Mesodermal cell (in vitro differentiated cells): ENCODE data around the gene HAP1.

Experiments used
- H3K27ac ChIP-seq: 2 replicates; pipeline ENCODE4 v1.7.0; 2013; ENCODE audit warnings: mild to moderate bottlenecking, low read depth, low read length, moderate library complexity; ENCODE audit not compliant: severe bottlenecking
- H3K36me3 ChIP-seq: 2 replicates; pipeline ENCODE4 v1.7.1; 2013; ENCODE audit warnings: mild to moderate bottlenecking, low read length, moderate library complexity; ENCODE audit not compliant: control insufficient read depth, insufficient read depth
- H3K4me1 ChIP-seq: one replicate; pipeline ENCODE4 v1.7.1; 2013; ENCODE audit warnings: mild to moderate bottlenecking, low read length; ENCODE audit not compliant: insufficient read depth, control insufficient read depth, poor library complexity, severe bottlenecking
- H3K4me3 ChIP-seq: 2 replicates; pipeline ENCODE4 v1.7.0; 2013; ENCODE audit warnings: low read length, control low read depth, mild to moderate bottlenecking; ENCODE audit not compliant: insufficient read depth, poor library complexity, severe bottlenecking; ENCODE audit errors: extremely low read depth
- H3K9me3 ChIP-seq: 2 replicates; pipeline ENCODE4 v1.7.1; 2013; ENCODE audit warnings: mild to moderate bottlenecking, low read length, moderate library complexity; ENCODE audit not compliant: control insufficient read depth
- WGBS, 2 experiments: methylation state at CpG; one replicate each; pipeline ENCODE4 v1.1.5; 2013; ENCODE audit warnings: missing lambda C conversion rate in 2 of 2; ENCODE audit not compliant: insufficient coverage in 2 of 2; 5-methylcytosine and 5-hydroxymethylcytosine counted together

Gene HAP1

GRCh38 chr17:41762841-41763240, 28.4 kb upstream of the HAP1 start:
- H3K36me3 ChIP-seq = peaks cover 96% of the 10 kb centered on the region
- no peak overlapping the region for H3K4me3 ChIP-seq

GRCh38 chr17:41762391-41762790, 27.9 kb upstream of the HAP1 start:
- Histone ChIP-seq H3K4me3 (no peak overlapping the region), H3K9me3 (no peaks in the 10 kb centered on the region), H3K27ac (no peak overlapping the region), H3K4me1 (no peaks in the 10 kb centered on the region), H3K36me3 (peaks cover 96% of the 10 kb centered on the region)
- WGBS, 2 experiments = 97 to 100% methylated on average over 3 to 5 of the region's 6 CpGs

More at GRCh38 chr17:41762841-41763240, 28.4 kb upstream of the HAP1 start:
- H3K4me1 ChIP-seq = no peaks in the 10 kb centered on the region
- WGBS, 2 experiments = 95 to 98% methylated on average over 15 to 16 of the region's 16 CpGs
- H3K27ac ChIP-seq = no peak overlapping the region
- H3K9me3 ChIP-seq = no peaks in the 10 kb centered on the region

- H3K4me1 ChIP-seq = no peaks in the 10 kb centered on the region
- H3K27ac ChIP-seq = no peak overlapping the region
- H3K36me3 ChIP-seq = peaks cover 97% of the 10 kb centered on the region
- no peak overlapping the region for H3K4me3 ChIP-seq
- H3K9me3 ChIP-seq = no peaks in the 10 kb centered on the region
- WGBS, 2 experiments = 95 to 98% methylated on average over 5 to 6 of the region's 6 CpGs
Measured at GRCh38 chr17:41760878-41761277, 26.4 kb upstream of the HAP1 start.

- no peaks in the 10 kb centered on the region for H3K4me1 ChIP-seq
- no peak overlapping the region for H3K27ac ChIP-seq
- no peaks in the 10 kb centered on the region for H3K9me3 ChIP-seq
- 96% methylated on average over 8 to 9 of the region's 9 CpGs for WGBS, 2 experiments
- no peak overlapping the region for H3K4me3 ChIP-seq
- H3K36me3 ChIP-seq = peaks cover 96% of the 10 kb centered on the region
Measured at GRCh38 chr17:41758601-41759000, 24.2 kb upstream of the HAP1 start.

- no peak overlapping the region for H3K4me3 ChIP-seq
- no peaks in the 10 kb centered on the region for H3K9me3 ChIP-seq
- 75 to 79% methylated on average over 6 to 11 of the region's 12 CpGs for WGBS, 2 experiments
- H3K36me3 ChIP-seq = peaks cover 56% of the 10 kb centered on the region
- H3K4me1 ChIP-seq = no peaks in the 10 kb centered on the region
- no peak overlapping the region for H3K27ac ChIP-seq
Measured at GRCh38 chr17:41754066-41754465, 19.6 kb upstream of the HAP1 start.

GRCh38 chr17:41751288-41751687, 16.8 kb upstream of the HAP1 start:
- Histone ChIP-seq H3K36me3 (peaks cover 29% of the 10 kb centered on the region), H3K4me1 (no peaks in the 10 kb centered on the region), H3K27ac (no peak overlapping the region), H3K9me3 (no peaks in the 10 kb centered on the region), H3K4me3 (no peak overlapping the region)
- WGBS, 2 experiments = 67 to 82% methylated on average over 2 to 3 of the region's 3 CpGs

GRCh38 chr17:41750862-41751261, 16.4 kb upstream of the HAP1 start:
- H3K36me3 ChIP-seq = peaks cover 24% of the 10 kb centered on the region
- 92 to 95% methylated on average over 4 of the region's 4 CpGs for WGBS, 2 experiments
- no peak overlapping the region for H3K27ac ChIP-seq
- H3K9me3 ChIP-seq = no peaks in the 10 kb centered on the region
- H3K4me1 ChIP-seq = no peaks in the 10 kb centered on the region
- H3K4me3 ChIP-seq = no peak overlapping the region

- Histone ChIP-seq H3K36me3 (no peaks in the 10 kb centered on the region), H3K9me3 (no peaks in the 10 kb centered on the region), H3K4me3 (no peak overlapping the region), H3K4me1 (no peaks in the 10 kb centered on the region), H3K27ac (no peak overlapping the region)
- WGBS, 2 experiments = 95 to 96% methylated on average over 6 of the region's 6 CpGs
Measured at GRCh38 chr17:41748275-41748674, 13.8 kb upstream of the HAP1 start.

- H3K4me3 ChIP-seq = no peak overlapping the region
- H3K27ac ChIP-seq = no peak overlapping the region
- H3K4me1 ChIP-seq = no peaks in the 10 kb centered on the region
- no peaks in the 10 kb centered on the region for H3K9me3 ChIP-seq
- no peaks in the 10 kb centered on the region for H3K36me3 ChIP-seq
- WGBS, 2 experiments = 77 to 78% methylated on average over 7 of the region's 9 CpGs
Measured at GRCh38 chr17:41741709-41742108, 7.3 kb upstream of the HAP1 start.

GRCh38 chr17:41740506-41740905, 6.1 kb upstream of the HAP1 start:
- 89 to 93% methylated on average over 3 of the region's 5 CpGs for WGBS, 2 experiments
- Histone ChIP-seq H3K4me3 (no peak overlapping the region), H3K4me1 (no peaks in the 10 kb centered on the region), H3K9me3 (no peaks in the 10 kb centered on the region), H3K36me3 (no peaks in the 10 kb centered on the region), H3K27ac (no peak overlapping the region)

- Histone ChIP-seq H3K4me3 (no peak overlapping the region), H3K36me3 (no peaks in the 10 kb centered on the region), H3K4me1 (peaks cover 2% of the 10 kb centered on the region), H3K27ac (no peak overlapping the region), H3K9me3 (no peaks in the 10 kb centered on the region)
- WGBS, 2 experiments = 81 to 84% methylated on average over 3 to 6 of the region's 9 CpGs
Measured at GRCh38 chr17:41739661-41740352, 5.4 kb upstream of the HAP1 start.
